Measurements from ENCODE around the gene OR5P2. TPM values are rescaled to one million over a fixed set of nuclear protein-coding genes. Genes with fewer than 3 reads are reported as not detected.

The OR5P2 gene
- total and polyA plus RNA-seq, 2 of the 8 experiments (the other 6 are each of a cell fraction or from before 2014, with no cell fraction given), result 0.08 TPM; not detected in 1

- no peak for TF ChIP-seq CHD7 (IDR thresholded peaks at IDR 0.05; ENCODE audit: insufficient replicate concordance, low read length)
- TF ChIP-seq RBBP5 (IDR thresholded peaks at IDR 0.05; ENCODE audit: borderline replicate concordance, low read depth, low read length), result no peak
- no peak for TF ChIP-seq CTBP2 (IDR thresholded peaks at IDR 0.05; ENCODE audit: borderline replicate concordance, insufficient read depth, insufficient read length, low read length)
- TF ChIP-seq SP2 (IDR thresholded peaks at IDR 0.05; ENCODE audit: low read length), result no peak
- no peak for TF ChIP-seq SIN3A (conservative IDR thresholded peaks at IDR 0.05 in 1 of 2, IDR thresholded peaks at IDR 0.05 in 1 of 2; ENCODE audit: low read depth in 1 of 2, low read length in 2 of 2)
Observed at GRCh38 chr11:7759010-7759409, 37.7 kb downstream of the OR5P2 start (continued).
